Inflammatory macrophage treated with lipopolysaccharide for 4 hours (primary cell): ENCODE results near the gene EIF3K.
A peak's percentile ranks its signal among the peaks of the same experiment; 100 is the strongest.
"Not testable (repeated sequence)": the region's sequence is repeated elsewhere in the genome, so short reads cannot be mapped to it uniquely, and the experiment has no call there.

Experiments used
- DNase-seq: peaks from one replicate; pipeline ENCODE4 v3.0.0-alpha.2; 2020

Gene EIF3K

GRCh38 chr19:38618590-38619360, at the start of gene EIF3K:
EIF3K (plus strand) TSS chr19:38619188; CDS start chr19:38619269, 81 bp downstream.
- peak; percentile 100 for DNase-seq

- no peak for DNase-seq
Measured at GRCh38 chr19:38569368-38569983, 49.5 kb upstream of the EIF3K start.

- DNase-seq = no peak
Measured at GRCh38 chr19:38571682-38572081, 47.3 kb upstream of the EIF3K start.

- no peak for DNase-seq
Measured at GRCh38 chr19:38577826-38578225, 41.2 kb upstream of the EIF3K start.

GRCh38 chr19:38579304-38579703, 39.7 kb upstream of the EIF3K start:
- not testable (repeated sequence) for DNase-seq

GRCh38 chr19:38580080-38580479, 38.9 kb upstream of the EIF3K start:
- DNase-seq = no peak

GRCh38 chr19:38583219-38583984, 35.6 kb upstream of the EIF3K start:
- peak; percentile 38 for DNase-seq

DNA sequence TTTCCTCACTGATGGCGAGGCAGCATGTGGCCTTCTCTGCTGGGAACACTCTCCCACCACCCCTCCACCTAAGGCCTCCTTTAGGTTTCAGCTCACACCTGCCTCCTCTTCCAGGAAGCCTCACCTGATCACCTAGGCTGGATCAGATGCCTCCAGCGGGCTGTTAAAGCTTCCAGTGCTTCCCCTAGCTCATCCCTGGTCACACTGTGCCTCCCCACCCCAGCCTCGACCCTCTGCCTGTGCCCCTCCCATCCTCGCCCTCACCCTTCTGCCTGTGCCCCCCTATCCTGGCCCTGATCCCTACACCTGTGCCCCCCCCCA, 35.0 kb upstream of the EIF3K start:
- no peak for DNase-seq

DNA sequence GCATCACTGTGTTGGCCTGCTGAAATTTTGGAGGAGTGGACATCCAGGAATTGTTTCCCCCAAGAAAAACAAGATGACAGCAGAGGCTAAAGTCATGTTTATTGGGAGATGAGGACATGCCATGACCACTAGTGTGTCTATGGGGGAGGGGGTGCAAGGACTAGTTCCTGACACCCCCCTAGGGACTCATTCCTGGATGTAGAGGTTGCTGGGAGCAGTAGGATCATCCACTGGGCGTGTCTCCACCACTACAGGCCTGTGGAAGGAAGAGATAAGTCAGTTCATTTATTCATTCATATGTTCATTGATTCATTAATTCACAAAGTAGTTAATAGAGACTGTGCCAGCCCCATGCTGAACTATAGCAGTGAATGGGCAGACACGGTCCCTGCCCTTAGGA, 31.4 kb upstream of the EIF3K start:
- DNase-seq = no peak

- no peak for DNase-seq
Measured at GRCh38 chr19:38588041-38588440, 30.9 kb upstream of the EIF3K start.

DNA sequence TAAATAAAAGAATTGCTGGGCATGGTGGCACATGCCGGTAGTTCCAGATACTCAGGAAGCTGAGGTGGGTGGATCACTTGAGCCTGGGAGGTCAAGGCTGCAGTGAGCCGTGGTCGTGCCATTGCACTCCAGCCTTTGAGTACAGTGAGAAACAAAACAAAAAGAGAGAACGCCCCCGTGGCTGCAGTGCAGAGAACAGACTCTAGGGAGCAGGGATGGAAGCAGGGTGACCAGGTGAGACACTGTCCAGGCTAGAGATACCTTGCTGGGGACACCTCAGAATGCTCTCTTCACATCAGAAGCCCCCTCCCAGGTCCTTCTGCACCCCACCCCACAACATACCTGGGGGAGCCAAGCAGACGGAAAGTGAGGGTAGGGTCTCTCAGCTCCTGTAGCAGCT, 26.0 kb upstream of the EIF3K start:
- DNase-seq = no peak

DNA sequence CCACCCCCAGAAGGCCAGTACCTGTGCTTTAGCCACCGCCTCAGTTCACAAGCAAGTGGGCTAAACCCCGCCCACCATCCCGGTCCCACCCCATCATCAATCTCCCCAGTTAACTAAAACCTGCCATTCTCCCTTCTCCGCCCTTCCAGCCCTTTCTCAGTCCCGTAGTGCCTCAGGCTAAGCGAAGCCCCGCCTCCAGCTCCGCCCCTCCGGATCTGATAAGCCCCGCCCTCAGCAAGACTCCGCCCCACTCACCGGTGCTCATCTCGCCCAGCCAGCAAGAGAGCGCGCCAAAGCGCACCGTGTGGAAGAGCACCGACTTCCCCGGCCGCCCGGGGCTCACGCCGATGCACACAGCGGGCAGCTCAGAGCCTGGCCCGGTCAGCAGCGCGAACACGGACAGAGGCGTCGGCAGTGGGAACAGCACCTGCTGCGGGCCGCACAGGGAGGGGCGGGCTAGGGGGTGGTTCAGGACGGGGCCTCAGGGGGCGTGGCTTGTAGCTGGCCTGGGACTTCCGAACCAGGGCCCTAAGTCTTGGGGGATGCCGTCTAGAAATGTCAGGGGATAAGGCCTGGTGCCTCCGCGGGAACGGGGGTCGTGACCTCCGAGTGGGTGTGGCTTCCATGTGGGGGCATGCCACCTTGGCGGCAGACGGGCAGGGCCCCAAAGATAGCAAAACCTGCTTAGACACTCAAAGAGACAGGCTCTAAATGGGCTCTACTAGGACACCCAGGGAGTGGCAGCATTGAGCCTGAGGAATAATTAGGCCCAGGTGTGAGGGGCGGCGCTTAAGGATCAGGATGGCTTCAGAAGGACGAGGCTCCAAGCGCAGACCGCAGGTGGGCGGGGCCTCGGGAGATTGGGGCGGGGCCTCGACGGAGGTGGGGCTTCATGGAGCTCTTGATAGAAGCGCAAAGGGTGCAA, 22.7 kb upstream of the EIF3K start:
- no peak for DNase-seq

DNA sequence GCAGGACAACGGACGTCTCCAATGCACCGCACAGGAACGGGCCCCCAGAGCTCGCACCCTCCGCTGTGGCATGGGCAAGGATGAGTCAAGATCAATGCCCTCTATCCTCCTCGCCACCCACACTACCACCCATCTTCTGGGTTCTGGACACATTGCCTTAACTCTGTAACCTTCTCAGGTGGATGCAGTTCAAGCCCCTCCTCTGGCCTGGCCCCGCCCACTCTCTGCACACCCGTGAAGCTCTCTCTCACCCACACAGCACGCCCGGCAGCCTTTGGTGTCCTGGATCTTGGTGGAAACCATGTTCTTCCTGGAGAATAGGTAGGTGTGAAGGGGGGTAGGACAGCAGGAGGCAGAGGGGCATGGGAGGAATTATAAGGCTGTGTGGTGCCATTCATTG, 21.9 kb upstream of the EIF3K start:
- no peak for DNase-seq

GRCh38 chr19:38599722-38600121, 19.3 kb upstream of the EIF3K start:
- no peak for DNase-seq

DNA sequence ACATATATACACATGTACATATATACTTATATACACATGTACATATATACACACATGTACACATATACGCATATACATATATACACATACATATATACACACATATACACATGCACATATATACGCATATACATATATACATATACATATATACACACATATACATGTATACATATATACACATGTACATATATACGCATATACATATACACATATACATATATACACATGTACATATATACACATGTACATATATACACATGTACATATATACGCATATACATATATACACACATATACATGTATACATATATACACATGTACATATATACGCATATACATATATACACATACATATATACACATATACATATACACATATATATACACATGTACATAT, 16.1 kb upstream of the EIF3K start:
- DNase-seq = not testable (repeated sequence)

DNA sequence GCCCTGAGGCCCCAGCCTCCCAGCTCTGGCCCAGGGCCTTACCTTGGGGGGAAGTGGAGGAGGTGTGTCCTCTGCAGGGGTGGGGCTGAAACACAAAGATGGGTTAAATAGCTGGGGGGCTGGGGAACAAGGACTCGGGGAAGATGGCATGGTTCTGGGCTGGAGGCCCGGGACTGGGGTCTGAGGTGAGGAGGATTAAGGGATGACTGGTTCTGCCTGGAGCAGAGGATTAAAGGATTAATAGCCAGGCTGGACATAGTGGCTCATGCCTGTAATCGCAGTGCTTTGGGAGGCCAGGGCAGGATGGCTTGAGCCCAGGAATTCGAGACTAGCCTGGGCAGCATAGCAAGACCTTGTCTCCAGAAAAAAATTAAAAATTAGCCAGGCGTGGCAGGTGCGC, 12.9 kb upstream of the EIF3K start:
- DNase-seq = no peak

DNA sequence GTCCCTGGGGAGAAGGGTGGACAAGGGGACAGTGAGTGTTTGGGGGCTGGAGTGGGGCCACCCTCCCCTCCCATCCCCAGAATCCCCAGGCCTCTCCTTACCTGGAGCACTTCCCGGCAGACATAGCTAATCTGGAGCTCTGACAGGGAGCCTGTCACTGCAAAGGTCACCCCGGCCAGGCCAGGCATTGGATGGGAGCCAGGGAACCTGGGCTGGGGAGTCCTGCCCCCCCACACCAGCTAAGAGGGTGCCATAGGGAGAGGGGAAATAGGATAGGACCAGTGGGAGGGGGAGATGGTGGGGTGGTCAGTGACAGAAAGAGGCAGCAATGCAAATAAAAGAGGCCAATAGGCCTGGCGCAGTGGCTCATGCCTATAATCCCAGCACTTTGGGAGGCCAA, 4.7 kb upstream of the EIF3K start:
- no peak for DNase-seq

DNA sequence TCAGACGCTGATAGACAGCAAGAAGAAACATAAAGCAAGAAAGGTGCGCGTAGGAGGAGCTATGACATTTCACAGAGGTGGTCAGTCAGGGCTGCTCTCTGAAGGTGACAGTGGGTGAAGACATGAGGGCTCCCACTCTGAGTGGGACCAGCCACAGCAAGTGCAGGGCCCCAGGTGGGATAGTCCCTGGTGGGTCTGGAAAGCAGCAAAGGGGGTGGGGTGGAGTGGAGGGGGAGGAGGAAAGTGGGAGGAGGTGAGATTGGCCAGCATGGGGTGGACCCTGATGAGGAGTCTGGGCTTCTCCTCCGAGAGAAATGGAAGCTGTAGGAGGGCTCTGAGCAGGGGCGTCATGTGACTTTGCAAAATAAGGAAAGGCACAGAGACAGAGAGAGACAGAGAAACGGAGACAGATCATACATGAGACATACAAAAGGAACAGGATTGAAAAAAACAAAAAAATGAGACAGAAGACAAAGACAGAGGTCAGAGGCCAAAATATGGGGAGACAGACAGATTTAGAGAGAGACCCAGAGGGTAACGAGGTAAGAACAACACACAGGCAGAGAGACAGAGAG, 3.9 kb upstream of the EIF3K start:
- DNase-seq = peak; percentile 18

GRCh38 chr19:38616265-38616664, 2.7 kb upstream of the EIF3K start:
- no peak for DNase-seq

DNA sequence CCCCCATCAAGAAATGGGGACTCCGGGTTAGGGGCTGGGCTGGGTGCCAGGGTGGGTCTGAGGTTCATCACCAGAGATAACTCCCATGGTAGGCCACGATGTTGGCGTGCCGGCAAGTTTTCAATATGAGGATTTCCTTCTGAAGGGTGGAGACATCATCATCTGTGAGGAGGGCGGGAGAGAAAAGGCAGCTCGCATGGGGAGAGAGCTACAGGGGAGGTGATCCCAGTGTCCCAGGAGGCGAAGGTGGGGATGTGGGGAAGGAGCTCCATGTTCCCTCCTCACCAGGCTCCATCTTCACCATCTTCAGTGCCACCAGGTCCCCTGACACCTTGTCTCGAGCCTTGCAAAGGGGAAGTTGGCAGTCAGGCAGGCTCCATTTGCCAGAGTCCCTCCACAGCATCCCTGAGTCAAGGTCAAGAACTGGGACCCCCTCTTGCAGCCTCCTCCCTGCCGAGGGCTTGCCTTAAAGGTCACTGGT, 1.7 kb upstream of the EIF3K start:
- DNase-seq = no peak

GRCh38 chr19:38617764-38618589, 1.0 kb upstream of the EIF3K start, which contains the start of gene MAP4K1:
MAP4K1 (minus strand) TSS chr19:38617953; CDS start chr19:38617895, 58 bp downstream.
- DNase-seq = no peak
